WTC11 (cell line): Measurements from ENCODE around the gene RASSF1. TPM values are rescaled to one million over a fixed set of nuclear protein-coding genes. Genes with fewer than 3 reads are reported as not detected.

Source experiments
- ATF1 ChIP-seq: sonication (generic); formaldehyde crosslinking; IDR thresholded peaks from 2 replicates; pipeline ENCODE4 v1.8.1; 2023; ENCODE audit warnings: mild to moderate bottlenecking, moderate library complexity, missing genetic modification reagents
- CBFB ChIP-seq: sonication (generic); formaldehyde crosslinking; IDR thresholded peaks from 2 replicates; pipeline ENCODE4 v1.8.1; 2022; ENCODE audit warnings: mild to moderate bottlenecking, low read depth, missing genetic modification reagents
- ETV6 ChIP-seq: sonication (generic); formaldehyde crosslinking; IDR thresholded peaks from 2 replicates; pipeline ENCODE4 v1.8.1; 2022; ENCODE audit warnings: mild to moderate bottlenecking, missing genetic modification reagents
- IRF2 ChIP-seq: sonication (generic); formaldehyde crosslinking; IDR thresholded peaks from 2 replicates; pipeline ENCODE4 v1.8.0; 2022; ENCODE audit warnings: low read depth, missing genetic modification reagents, borderline replicate concordance
- JUN ChIP-seq: sonication (generic); formaldehyde crosslinking; IDR thresholded peaks from 2 replicates; pipeline ENCODE4 v1.8.0; 2023; ENCODE audit warnings: mild to moderate bottlenecking, missing genetic modification reagents
- NFE2L1 ChIP-seq: sonication (generic); formaldehyde crosslinking; IDR thresholded peaks from 2 replicates; pipeline ENCODE4 v1.8.1; 2023; ENCODE audit warnings: missing genetic modification reagents
- RELA ChIP-seq: sonication (generic); formaldehyde crosslinking; IDR thresholded peaks from 2 replicates; pipeline ENCODE4 v1.8.1; 2022; ENCODE audit warnings: missing genetic modification reagents, mild to moderate bottlenecking, borderline replicate concordance
- TCF7 ChIP-seq: sonication (generic); formaldehyde crosslinking; IDR thresholded peaks from 2 replicates; pipeline ENCODE4 v1.8.0; 2022; ENCODE audit warnings: mild to moderate bottlenecking, low read depth, missing genetic modification reagents, moderate library complexity
- ZNF138 ChIP-seq: sonication (generic); formaldehyde crosslinking; conservative IDR thresholded peaks from 2 replicates; pipeline ENCODE4 v1.8.1; 2022; ENCODE audit warnings: mild to moderate bottlenecking, moderate library complexity, missing genetic modification reagents
- ZNF219 ChIP-seq: sonication (generic); formaldehyde crosslinking; IDR thresholded peaks from 2 replicates; pipeline ENCODE4 v1.8.0; 2023; ENCODE audit warnings: missing genetic modification reagents, mild to moderate bottlenecking, borderline replicate concordance
- ZNF263 ChIP-seq: sonication (generic); formaldehyde crosslinking; IDR thresholded peaks from 2 replicates; pipeline ENCODE4 v1.8.1; 2022; ENCODE audit warnings: low read depth, mild to moderate bottlenecking, moderate library complexity, missing genetic modification reagents
- ZNF416 ChIP-seq: fragments of 250-450 bp; sonication (Bioruptor Pico); IDR thresholded peaks from 2 replicates; pipeline ENCODE4 v1.9.0; 2021; ENCODE audit warnings: mild to moderate bottlenecking, inconsistent platforms
- total RNA-seq: library from RNA; stranded (reverse); gene quantifications from 3 replicates; pipeline ENCODE4 v1.2.3, GENCODE V29; 2021
- TF ChIP-seq, protein P1 (sequence below): fragments of 250-450 bp; sonication (Bioruptor Pico); IDR thresholded peaks from 2 replicates; pipeline ENCODE4 v1.9.0; 2021; ENCODE audit warnings: mild to moderate bottlenecking, borderline replicate concordance
- TF ChIP-seq, protein P2 (sequence below): fragments of 250-450 bp; sonication (Bioruptor Pico); IDR thresholded peaks from 2 replicates; pipeline ENCODE4 v1.9.0; 2021; ENCODE audit warnings: mild to moderate bottlenecking
- TF ChIP-seq, protein P3 (sequence below): sonication (generic); formaldehyde crosslinking; IDR thresholded peaks from 2 replicates; pipeline ENCODE4 v1.8.1; 2023; ENCODE audit warnings: mild to moderate bottlenecking, missing genetic modification reagents, moderate library complexity
- TF ChIP-seq, protein P4 (sequence below): sonication (generic); formaldehyde crosslinking; IDR thresholded peaks from 2 replicates; pipeline ENCODE4 v1.8.0; 2022; ENCODE audit warnings: missing genetic modification reagents

The RASSF1 gene
- total RNA-seq, 1 experiment from 2014 or later: 14.5 TPM

DNA sequence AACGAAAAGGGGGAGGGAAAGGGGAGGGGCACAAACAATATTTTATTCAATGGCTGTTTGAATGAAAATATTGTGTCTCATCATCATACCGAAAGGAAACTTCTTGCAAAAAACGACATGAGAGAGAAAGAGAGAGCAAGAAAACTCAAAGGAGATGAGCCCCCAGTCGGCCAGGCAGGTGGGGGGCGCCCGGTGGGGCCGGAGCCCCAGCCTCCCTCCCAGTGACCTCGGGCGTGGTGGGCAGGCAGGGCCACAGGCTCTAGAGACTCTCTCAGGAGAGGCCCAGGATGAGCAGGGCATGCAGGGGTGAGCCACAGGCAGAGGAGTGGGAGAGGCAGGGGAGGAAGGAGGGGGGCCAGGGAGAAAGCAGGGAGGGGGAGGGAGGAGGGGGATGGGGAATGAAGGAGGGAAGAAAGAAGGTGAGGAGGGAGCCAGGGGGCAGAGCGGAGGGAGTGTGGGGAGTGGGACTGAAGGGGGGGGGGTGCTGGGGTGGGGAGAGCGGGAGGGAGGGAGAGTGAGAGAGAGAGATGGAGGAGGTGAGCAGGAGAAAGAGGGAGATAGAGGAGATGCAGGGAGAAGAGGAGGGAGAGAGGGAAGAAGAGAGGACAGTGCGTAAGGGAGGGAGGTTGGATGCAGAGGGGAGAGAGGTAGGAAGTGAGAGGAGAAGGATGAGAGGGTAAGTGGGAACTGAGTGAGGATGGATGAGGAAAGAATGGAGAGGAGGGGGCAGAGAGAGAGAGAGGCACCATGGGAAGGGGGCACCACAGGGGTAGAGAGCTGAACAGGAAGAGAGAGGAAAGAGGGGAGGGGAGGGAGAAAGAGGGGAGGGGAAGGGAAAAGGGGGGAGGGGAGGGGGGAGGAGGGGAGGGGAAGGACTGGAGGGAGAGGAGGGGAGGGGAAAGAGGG is 32.8 kb upstream of the RASSF1 start (continued):
- TF ChIP-seq, protein P1, sequence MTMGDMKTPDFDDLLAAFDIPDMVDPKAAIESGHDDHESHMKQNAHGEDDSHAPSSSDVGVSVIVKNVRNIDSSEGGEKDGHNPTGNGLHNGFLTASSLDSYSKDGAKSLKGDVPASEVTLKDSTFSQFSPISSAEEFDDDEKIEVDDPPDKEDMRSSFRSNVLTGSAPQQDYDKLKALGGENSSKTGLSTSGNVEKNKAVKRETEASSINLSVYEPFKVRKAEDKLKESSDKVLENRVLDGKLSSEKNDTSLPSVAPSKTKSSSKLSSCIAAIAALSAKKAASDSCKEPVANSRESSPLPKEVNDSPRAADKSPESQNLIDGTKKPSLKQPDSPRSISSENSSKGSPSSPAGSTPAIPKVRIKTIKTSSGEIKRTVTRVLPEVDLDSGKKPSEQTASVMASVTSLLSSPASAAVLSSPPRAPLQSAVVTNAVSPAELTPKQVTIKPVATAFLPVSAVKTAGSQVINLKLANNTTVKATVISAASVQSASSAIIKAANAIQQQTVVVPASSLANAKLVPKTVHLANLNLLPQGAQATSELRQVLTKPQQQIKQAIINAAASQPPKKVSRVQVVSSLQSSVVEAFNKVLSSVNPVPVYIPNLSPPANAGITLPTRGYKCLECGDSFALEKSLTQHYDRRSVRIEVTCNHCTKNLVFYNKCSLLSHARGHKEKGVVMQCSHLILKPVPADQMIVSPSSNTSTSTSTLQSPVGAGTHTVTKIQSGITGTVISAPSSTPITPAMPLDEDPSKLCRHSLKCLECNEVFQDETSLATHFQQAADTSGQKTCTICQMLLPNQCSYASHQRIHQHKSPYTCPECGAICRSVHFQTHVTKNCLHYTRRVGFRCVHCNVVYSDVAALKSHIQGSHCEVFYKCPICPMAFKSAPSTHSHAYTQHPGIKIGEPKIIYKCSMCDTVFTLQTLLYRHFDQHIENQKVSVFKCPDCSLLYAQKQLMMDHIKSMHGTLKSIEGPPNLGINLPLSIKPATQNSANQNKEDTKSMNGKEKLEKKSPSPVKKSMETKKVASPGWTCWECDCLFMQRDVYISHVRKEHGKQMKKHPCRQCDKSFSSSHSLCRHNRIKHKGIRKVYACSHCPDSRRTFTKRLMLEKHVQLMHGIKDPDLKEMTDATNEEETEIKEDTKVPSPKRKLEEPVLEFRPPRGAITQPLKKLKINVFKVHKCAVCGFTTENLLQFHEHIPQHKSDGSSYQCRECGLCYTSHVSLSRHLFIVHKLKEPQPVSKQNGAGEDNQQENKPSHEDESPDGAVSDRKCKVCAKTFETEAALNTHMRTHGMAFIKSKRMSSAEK (CRISPR knock-in tag): no peak
- TF ChIP-seq RELA (CRISPR knock-in tag): no peak
- no peak for TF ChIP-seq ZNF263
- TF ChIP-seq TCF7: no peak
- no peak for TF ChIP-seq JUN (CRISPR knock-in tag)
- TF ChIP-seq IRF2 (CRISPR knock-in tag): no peak
- TF ChIP-seq, protein P2, sequence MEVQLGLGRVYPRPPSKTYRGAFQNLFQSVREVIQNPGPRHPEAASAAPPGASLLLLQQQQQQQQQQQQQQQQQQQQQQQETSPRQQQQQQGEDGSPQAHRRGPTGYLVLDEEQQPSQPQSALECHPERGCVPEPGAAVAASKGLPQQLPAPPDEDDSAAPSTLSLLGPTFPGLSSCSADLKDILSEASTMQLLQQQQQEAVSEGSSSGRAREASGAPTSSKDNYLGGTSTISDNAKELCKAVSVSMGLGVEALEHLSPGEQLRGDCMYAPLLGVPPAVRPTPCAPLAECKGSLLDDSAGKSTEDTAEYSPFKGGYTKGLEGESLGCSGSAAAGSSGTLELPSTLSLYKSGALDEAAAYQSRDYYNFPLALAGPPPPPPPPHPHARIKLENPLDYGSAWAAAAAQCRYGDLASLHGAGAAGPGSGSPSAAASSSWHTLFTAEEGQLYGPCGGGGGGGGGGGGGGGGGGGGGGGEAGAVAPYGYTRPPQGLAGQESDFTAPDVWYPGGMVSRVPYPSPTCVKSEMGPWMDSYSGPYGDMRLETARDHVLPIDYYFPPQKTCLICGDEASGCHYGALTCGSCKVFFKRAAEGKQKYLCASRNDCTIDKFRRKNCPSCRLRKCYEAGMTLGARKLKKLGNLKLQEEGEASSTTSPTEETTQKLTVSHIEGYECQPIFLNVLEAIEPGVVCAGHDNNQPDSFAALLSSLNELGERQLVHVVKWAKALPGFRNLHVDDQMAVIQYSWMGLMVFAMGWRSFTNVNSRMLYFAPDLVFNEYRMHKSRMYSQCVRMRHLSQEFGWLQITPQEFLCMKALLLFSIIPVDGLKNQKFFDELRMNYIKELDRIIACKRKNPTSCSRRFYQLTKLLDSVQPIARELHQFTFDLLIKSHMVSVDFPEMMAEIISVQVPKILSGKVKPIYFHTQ: no peak
- TF ChIP-seq CBFB (CRISPR knock-in tag): no peak
- no peak for TF ChIP-seq ETV6 (CRISPR knock-in tag)
- TF ChIP-seq NFE2L1 (CRISPR knock-in tag): no peak
- no peak for TF ChIP-seq ATF1 (CRISPR knock-in tag)
- TF ChIP-seq, protein P3, sequence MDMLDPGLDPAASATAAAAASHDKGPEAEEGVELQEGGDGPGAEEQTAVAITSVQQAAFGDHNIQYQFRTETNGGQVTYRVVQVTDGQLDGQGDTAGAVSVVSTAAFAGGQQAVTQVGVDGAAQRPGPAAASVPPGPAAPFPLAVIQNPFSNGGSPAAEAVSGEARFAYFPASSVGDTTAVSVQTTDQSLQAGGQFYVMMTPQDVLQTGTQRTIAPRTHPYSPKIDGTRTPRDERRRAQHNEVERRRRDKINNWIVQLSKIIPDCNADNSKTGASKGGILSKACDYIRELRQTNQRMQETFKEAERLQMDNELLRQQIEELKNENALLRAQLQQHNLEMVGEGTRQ (CRISPR knock-in tag): no peak
- TF ChIP-seq, protein P4, sequence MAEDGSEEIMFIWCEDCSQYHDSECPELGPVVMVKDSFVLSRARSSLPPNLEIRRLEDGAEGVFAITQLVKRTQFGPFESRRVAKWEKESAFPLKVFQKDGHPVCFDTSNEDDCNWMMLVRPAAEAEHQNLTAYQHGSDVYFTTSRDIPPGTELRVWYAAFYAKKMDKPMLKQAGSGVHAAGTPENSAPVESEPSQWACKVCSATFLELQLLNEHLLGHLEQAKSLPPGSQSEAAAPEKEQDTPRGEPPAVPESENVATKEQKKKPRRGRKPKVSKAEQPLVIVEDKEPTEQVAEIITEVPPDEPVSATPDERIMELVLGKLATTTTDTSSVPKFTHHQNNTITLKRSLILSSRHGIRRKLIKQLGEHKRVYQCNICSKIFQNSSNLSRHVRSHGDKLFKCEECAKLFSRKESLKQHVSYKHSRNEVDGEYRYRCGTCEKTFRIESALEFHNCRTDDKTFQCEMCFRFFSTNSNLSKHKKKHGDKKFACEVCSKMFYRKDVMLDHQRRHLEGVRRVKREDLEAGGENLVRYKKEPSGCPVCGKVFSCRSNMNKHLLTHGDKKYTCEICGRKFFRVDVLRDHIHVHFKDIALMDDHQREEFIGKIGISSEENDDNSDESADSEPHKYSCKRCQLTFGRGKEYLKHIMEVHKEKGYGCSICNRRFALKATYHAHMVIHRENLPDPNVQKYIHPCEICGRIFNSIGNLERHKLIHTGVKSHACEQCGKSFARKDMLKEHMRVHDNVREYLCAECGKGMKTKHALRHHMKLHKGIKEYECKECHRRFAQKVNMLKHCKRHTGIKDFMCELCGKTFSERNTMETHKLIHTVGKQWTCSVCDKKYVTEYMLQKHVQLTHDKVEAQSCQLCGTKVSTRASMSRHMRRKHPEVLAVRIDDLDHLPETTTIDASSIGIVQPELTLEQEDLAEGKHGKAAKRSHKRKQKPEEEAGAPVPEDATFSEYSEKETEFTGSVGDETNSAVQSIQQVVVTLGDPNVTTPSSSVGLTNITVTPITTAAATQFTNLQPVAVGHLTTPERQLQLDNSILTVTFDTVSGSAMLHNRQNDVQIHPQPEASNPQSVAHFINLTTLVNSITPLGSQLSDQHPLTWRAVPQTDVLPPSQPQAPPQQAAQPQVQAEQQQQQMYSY: no peak
- TF ChIP-seq ZNF138 (CRISPR knock-in tag): no peak
- TF ChIP-seq ZNF416 (CRISPR knock-in tag): no peak
- TF ChIP-seq ZNF219 (CRISPR knock-in tag): no peak
